Measurements from ENCODE around the gene TPGS1. TPM values are rescaled to one million over a fixed set of nuclear protein-coding genes. Genes with fewer than 3 reads are reported as not detected.

TPGS1 gene
- total and polyA plus RNA-seq, 9 donors: 8.6 to 15.1 (median 12.3) TPM

DNA sequence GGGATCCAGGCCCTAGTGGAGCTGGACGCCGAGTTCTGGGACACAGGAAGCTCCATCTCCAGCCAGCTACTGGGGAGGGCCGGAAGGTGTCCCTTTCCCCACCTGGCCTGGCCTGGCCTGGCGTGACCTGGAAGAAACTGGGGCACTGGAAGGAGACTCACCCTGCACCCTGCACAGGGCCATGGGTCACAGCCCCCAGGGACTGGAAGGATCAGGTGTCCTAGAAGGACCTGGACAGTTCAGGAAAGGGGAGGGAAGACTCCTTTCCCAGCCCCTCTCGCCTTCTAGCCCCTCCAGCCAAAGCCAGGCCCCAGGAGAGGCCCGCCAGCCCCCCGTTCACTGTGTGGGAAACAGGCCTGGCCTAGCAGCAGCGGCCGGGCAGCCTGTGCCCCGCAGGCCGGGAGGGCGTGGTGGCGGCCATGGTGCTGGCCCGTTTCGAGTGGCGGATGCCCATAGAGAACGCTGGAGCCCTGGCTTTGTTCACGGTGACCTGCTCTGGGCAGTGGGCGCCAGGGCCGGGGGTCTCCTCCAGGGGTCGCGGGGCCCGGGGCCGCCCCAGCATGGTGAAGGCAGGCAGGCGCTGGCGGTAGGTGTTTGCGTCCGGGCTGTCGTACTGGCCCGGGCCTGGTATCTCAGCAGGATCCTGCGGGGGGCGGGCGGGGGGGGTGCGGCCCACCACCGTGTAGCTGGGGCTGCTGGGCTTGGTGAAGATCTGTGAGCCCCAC is 43.7 kb upstream of the TPGS1 start:
- peaks cover 20% of the 10 kb centered on the region for H3K4me1 ChIP-seq (ENCODE audit: control insufficient read depth, insufficient read depth, low read length)
- H3K27me3 ChIP-seq (ENCODE audit: control insufficient read depth, insufficient read depth, low read length): peaks cover 18% of the 10 kb centered on the region
- H3K27ac ChIP-seq (ENCODE audit: low read length): no peak overlapping the region
- no peak overlapping the region for H3K4me3 ChIP-seq (ENCODE audit: low read length)
- no peaks in the 10 kb centered on the region for H3K9me3 ChIP-seq (replicated peaks; ENCODE audit: control insufficient read depth, low read depth, low read length)
- no peak for DNase-seq
- H3K36me3 ChIP-seq (ENCODE audit: control insufficient read depth, insufficient read depth, low read length): no peaks in the 10 kb centered on the region
- WGBS (ENCODE audit: insufficient coverage): 78% methylated on average over 33 of the region's 35 CpGs

- no peaks in the 10 kb centered on the region for H3K36me3 ChIP-seq (ENCODE audit: control insufficient read depth, insufficient read depth, low read length)
- DNase-seq: no peak
- H3K4me3 ChIP-seq (ENCODE audit: low read length): no peak overlapping the region
- peaks cover 16% of the 10 kb centered on the region for H3K4me1 ChIP-seq (ENCODE audit: control insufficient read depth, insufficient read depth, low read length)
- H3K27me3 ChIP-seq (ENCODE audit: control insufficient read depth, insufficient read depth, low read length): peaks cover 18% of the 10 kb centered on the region
- no peak overlapping the region for H3K27ac ChIP-seq (ENCODE audit: low read length)
- WGBS (ENCODE audit: insufficient coverage): 81% methylated on average over 6 of the region's 9 CpGs
- no peaks in the 10 kb centered on the region for H3K9me3 ChIP-seq (replicated peaks; ENCODE audit: control insufficient read depth, low read depth, low read length)
Measured at GRCh38 chr19:464208-464545, 43.1 kb upstream of the TPGS1 start.

- H3K36me3 ChIP-seq (ENCODE audit: control insufficient read depth, insufficient read depth, low read length): no peaks in the 10 kb centered on the region
- H3K4me1 ChIP-seq (ENCODE audit: control insufficient read depth, insufficient read depth, low read length): peaks cover 8% of the 10 kb centered on the region
- WGBS (ENCODE audit: insufficient coverage): 89% methylated on average over 3 of the region's 3 CpGs
- DNase-seq: no peak
- peaks cover 18% of the 10 kb centered on the region for H3K27me3 ChIP-seq (ENCODE audit: control insufficient read depth, insufficient read depth, low read length)
- H3K4me3 ChIP-seq (ENCODE audit: low read length): no peak overlapping the region
- H3K27ac ChIP-seq (ENCODE audit: low read length): no peak overlapping the region
- no peaks in the 10 kb centered on the region for H3K9me3 ChIP-seq (replicated peaks; ENCODE audit: control insufficient read depth, low read depth, low read length)
Measured at GRCh38 chr19:465056-465816, 42.1 kb upstream of the TPGS1 start.

GRCh38 chr19:467554-467953 is 39.7 kb upstream of the TPGS1 start:
- no peaks in the 10 kb centered on the region for H3K9me3 ChIP-seq (replicated peaks; ENCODE audit: control insufficient read depth, low read depth, low read length)
- WGBS (ENCODE audit: insufficient coverage): 84% methylated on average over 10 of the region's 11 CpGs
- no peak overlapping the region for H3K4me3 ChIP-seq (ENCODE audit: low read length)
- H3K4me1 ChIP-seq (ENCODE audit: control insufficient read depth, insufficient read depth, low read length): no peaks in the 10 kb centered on the region
- H3K36me3 ChIP-seq (ENCODE audit: control insufficient read depth, insufficient read depth, low read length): no peaks in the 10 kb centered on the region
- peaks cover 4% of the 10 kb centered on the region for H3K27me3 ChIP-seq (ENCODE audit: control insufficient read depth, insufficient read depth, low read length)
- DNase-seq: no peak
- H3K27ac ChIP-seq (ENCODE audit: low read length): no peak overlapping the region

GRCh38 chr19:468587-469256 is 38.6 kb upstream of the TPGS1 start:
- Histone ChIP-seq H3K4me3 (ENCODE audit: low read length) (no peak overlapping the region), H3K27me3 (ENCODE audit: control insufficient read depth, insufficient read depth, low read length) (peaks cover 2% of the 10 kb centered on the region), H3K4me1 (ENCODE audit: control insufficient read depth, insufficient read depth, low read length) (no peaks in the 10 kb centered on the region), H3K36me3 (ENCODE audit: control insufficient read depth, insufficient read depth, low read length) (no peaks in the 10 kb centered on the region), H3K9me3 (replicated peaks; ENCODE audit: control insufficient read depth, low read depth, low read length) (no peaks in the 10 kb centered on the region), H3K27ac (ENCODE audit: low read length) (no peak overlapping the region)
- WGBS (ENCODE audit: insufficient coverage): 65% methylated on average over 16 of the region's 27 CpGs
- no peak for DNase-seq

DNA sequence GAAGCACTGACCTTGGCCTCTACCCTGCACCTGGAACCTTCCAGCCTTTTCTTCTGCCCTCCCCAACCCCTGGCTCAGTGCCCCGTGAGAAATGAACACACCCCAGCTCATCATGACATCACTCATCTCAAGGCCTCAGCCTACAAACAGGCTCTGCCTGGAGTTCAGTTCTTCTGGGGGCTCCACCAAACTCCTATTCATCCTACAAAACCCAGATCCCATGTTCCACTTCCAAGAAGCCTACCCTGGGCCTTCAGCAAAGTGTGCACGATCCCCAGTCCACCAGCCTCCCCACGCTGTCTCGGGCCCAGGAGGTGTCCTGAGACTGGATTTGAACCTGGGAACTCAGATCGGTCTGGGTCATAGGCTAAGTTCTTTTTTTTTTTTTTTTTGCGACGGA is 37.5 kb upstream of the TPGS1 start:
- Histone ChIP-seq H3K27ac (ENCODE audit: low read length) (no peak overlapping the region), H3K9me3 (replicated peaks; ENCODE audit: control insufficient read depth, low read depth, low read length) (no peaks in the 10 kb centered on the region), H3K27me3 (ENCODE audit: control insufficient read depth, insufficient read depth, low read length) (no peaks in the 10 kb centered on the region), H3K36me3 (ENCODE audit: control insufficient read depth, insufficient read depth, low read length) (no peaks in the 10 kb centered on the region), H3K4me1 (ENCODE audit: control insufficient read depth, insufficient read depth, low read length) (peaks cover 6% of the 10 kb centered on the region), H3K4me3 (ENCODE audit: low read length) (no peak overlapping the region)
- whole genome bisulfite sequencing (ENCODE audit: insufficient coverage): 69% methylated on average over 5 of the region's 7 CpGs
- DNase-seq: no peak

DNA sequence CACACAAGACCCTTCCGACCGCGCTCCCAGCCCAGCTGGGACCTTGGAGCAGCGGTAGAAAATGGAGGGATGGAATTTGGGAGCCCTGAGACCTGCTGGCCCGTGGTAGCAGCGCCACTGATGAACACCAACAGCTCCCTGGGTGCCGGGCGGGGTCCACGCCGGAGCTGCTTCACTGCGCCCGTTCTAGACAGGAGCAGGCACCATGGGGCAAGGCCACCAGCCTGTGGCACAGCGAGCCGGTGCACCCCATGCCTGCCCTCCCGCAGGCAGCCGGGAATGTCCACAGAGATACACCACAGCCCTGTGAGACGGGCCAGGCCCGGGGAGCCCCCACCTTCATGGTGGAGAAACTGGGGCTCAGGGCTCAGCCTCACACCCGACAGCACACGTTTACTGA is 36.6 kb upstream of the TPGS1 start:
- no peaks in the 10 kb centered on the region for H3K27me3 ChIP-seq (ENCODE audit: control insufficient read depth, insufficient read depth, low read length)
- no peaks in the 10 kb centered on the region for H3K36me3 ChIP-seq (ENCODE audit: control insufficient read depth, insufficient read depth, low read length)
- DNase-seq: no peak
- no peak overlapping the region for H3K4me3 ChIP-seq (ENCODE audit: low read length)
- H3K27ac ChIP-seq (ENCODE audit: low read length): no peak overlapping the region
- 65% methylated on average over 15 of the region's 20 CpGs for WGBS (ENCODE audit: insufficient coverage)
- H3K4me1 ChIP-seq (ENCODE audit: control insufficient read depth, insufficient read depth, low read length): peaks cover 9% of the 10 kb centered on the region
- no peaks in the 10 kb centered on the region for H3K9me3 ChIP-seq (replicated peaks; ENCODE audit: control insufficient read depth, low read depth, low read length)

- Histone ChIP-seq H3K4me3 (ENCODE audit: low read length) (no peak overlapping the region), H3K36me3 (ENCODE audit: control insufficient read depth, insufficient read depth, low read length) (no peaks in the 10 kb centered on the region), H3K9me3 (replicated peaks; ENCODE audit: control insufficient read depth, low read depth, low read length) (no peaks in the 10 kb centered on the region), H3K27me3 (ENCODE audit: control insufficient read depth, insufficient read depth, low read length) (no peaks in the 10 kb centered on the region), H3K4me1 (ENCODE audit: control insufficient read depth, insufficient read depth, low read length) (peaks cover 9% of the 10 kb centered on the region), H3K27ac (ENCODE audit: low read length) (no peak overlapping the region)
- DNase-seq: no peak
- 61% methylated on average over 16 of the region's 23 CpGs for WGBS (ENCODE audit: insufficient coverage)
Measured at GRCh38 chr19:472005-472858, 35.1 kb upstream of the TPGS1 start.

- H3K27ac ChIP-seq (ENCODE audit: low read length): no peak overlapping the region
Measured at GRCh38 chr19:474126-475078, 32.9 kb upstream of the TPGS1 start.

More at GRCh38 chr19:474126-475078, 32.9 kb upstream of the TPGS1 start:
- Histone ChIP-seq H3K27me3 (ENCODE audit: control insufficient read depth, insufficient read depth, low read length) (no peaks in the 10 kb centered on the region), H3K4me3 (ENCODE audit: low read length) (no peak overlapping the region), H3K36me3 (ENCODE audit: control insufficient read depth, insufficient read depth, low read length) (no peaks in the 10 kb centered on the region), H3K4me1 (ENCODE audit: control insufficient read depth, insufficient read depth, low read length) (peaks cover 14% of the 10 kb centered on the region), H3K9me3 (replicated peaks; ENCODE audit: control insufficient read depth, low read depth, low read length) (no peaks in the 10 kb centered on the region)
- WGBS (ENCODE audit: insufficient coverage): 54% methylated on average over 47 of the region's 57 CpGs
- no peak for DNase-seq
